ENCODE data around the gene MAPKBP1.
A peak's percentile ranks its signal among the peaks of the same experiment; 100 is the strongest.

MAPKBP1 gene

GRCh38 chr15:41869770-41870688 is 95.7 kb downstream of the MAPKBP1 start:
- no peak for DNase-seq

GRCh38 chr15:41870689-41871081 is 96.4 kb downstream of the MAPKBP1 start:
- no peak for DNase-seq

- DNase-seq, result no peak
These were observed 97.1 kb downstream of the MAPKBP1 start for GRCh38 chr15:41871175-41871905.

- no peak for DNase-seq
These were observed 98.0 kb downstream of the MAPKBP1 start for GRCh38 chr15:41872166-41872747.

- no peak for DNase-seq
These were observed 99.4 kb downstream of the MAPKBP1 start for GRCh38 chr15:41873711-41874110.

GRCh38 chr15:41874736-41875135 is 100.5 kb downstream of the MAPKBP1 start:
- DNase-seq, result no peak

GRCh38 chr15:41876007-41876406 is 101.7 kb downstream of the MAPKBP1 start:
- DNase-seq, result no peak

GRCh38 chr15:41876689-41877088 is 102.4 kb downstream of the MAPKBP1 start:
- DNase-seq, result peak; percentile 29
